ENCODE measurements around the gene SGTB.

The SGTB gene

GRCh38 chr5:65758546-65759144 is 36.7 kb upstream of the SGTB start:
- Histone ChIP-seq H3K9ac (ENCODE audit: low read length) (no peak overlapping the region), H3K4me3 (ENCODE audit: low read depth, low read length) (no peak overlapping the region), H3K36me3 (ENCODE audit: control insufficient read depth, insufficient read depth, low read length) (peaks cover 36% of the 10 kb centered on the region), H3K27ac (ENCODE audit: low read depth, low read length) (no peak overlapping the region), H3K4me1 (ENCODE audit: control insufficient read depth, insufficient read depth, low read length) (no peaks in the 10 kb centered on the region), H3K27me3 (ENCODE audit: control insufficient read depth, insufficient read depth, low read length) (no peaks in the 10 kb centered on the region), H3K9me3 (ENCODE audit: control insufficient read depth, insufficient read depth, low read depth, low read length) (no peaks in the 10 kb centered on the region)

GRCh38 chr5:65753189-65753588 is 31.3 kb upstream of the SGTB start:
- H3K4me1 ChIP-seq (ENCODE audit: control insufficient read depth, insufficient read depth, low read length), result no peaks in the 10 kb centered on the region
- no peaks in the 10 kb centered on the region for H3K9me3 ChIP-seq (ENCODE audit: control insufficient read depth, insufficient read depth, low read depth, low read length)
- H3K9ac ChIP-seq (ENCODE audit: low read length), result no peak overlapping the region
- H3K27me3 ChIP-seq (ENCODE audit: control insufficient read depth, insufficient read depth, low read length), result no peaks in the 10 kb centered on the region
- no peaks in the 10 kb centered on the region; the same call in 1 of the 2 replicates for H3K36me3 ChIP-seq (ENCODE audit: control insufficient read depth, insufficient read depth, low read length)
- H3K27ac ChIP-seq (ENCODE audit: low read depth, low read length), result no peak overlapping the region
- no peak overlapping the region for H3K4me3 ChIP-seq (ENCODE audit: low read depth, low read length)

- Histone ChIP-seq H3K4me1 (ENCODE audit: control insufficient read depth, insufficient read depth, low read length) (no peaks in the 10 kb centered on the region), H3K9me3 (ENCODE audit: control insufficient read depth, insufficient read depth, low read depth, low read length) (no peaks in the 10 kb centered on the region), H3K36me3 (ENCODE audit: control insufficient read depth, insufficient read depth, low read length) (no peaks in the 10 kb centered on the region), H3K27ac (ENCODE audit: low read depth, low read length) (no peak overlapping the region), H3K27me3 (ENCODE audit: control insufficient read depth, insufficient read depth, low read length) (no peaks in the 10 kb centered on the region), H3K9ac (ENCODE audit: low read length) (no peak overlapping the region), H3K4me3 (ENCODE audit: low read depth, low read length) (no peak overlapping the region)
These were observed 29.0 kb upstream of the SGTB start for GRCh38 chr5:65750938-65751337.

- Histone ChIP-seq H3K9me3 (ENCODE audit: control insufficient read depth, insufficient read depth, low read depth, low read length) (no peaks in the 10 kb centered on the region), H3K4me1 (ENCODE audit: control insufficient read depth, insufficient read depth, low read length) (no peaks in the 10 kb centered on the region), H3K9ac (ENCODE audit: low read length) (no peak overlapping the region), H3K36me3 (ENCODE audit: control insufficient read depth, insufficient read depth, low read length) (0 out of 2 replicates have a peak, but pooled peaks cover 2% of the 10 kb centered on the region), H3K27me3 (ENCODE audit: control insufficient read depth, insufficient read depth, low read length) (no peaks in the 10 kb centered on the region), H3K4me3 (ENCODE audit: low read depth, low read length) (no peak overlapping the region), H3K27ac (ENCODE audit: low read depth, low read length) (no peak overlapping the region)
These were observed 28.0 kb upstream of the SGTB start for GRCh38 chr5:65749956-65750355.

GRCh38 chr5:65749221-65749844 is 27.4 kb upstream of the SGTB start:
- no peak overlapping the region for H3K4me3 ChIP-seq (ENCODE audit: low read depth, low read length)
- H3K4me1 ChIP-seq (ENCODE audit: control insufficient read depth, insufficient read depth, low read length), result no peaks in the 10 kb centered on the region
- H3K27me3 ChIP-seq (ENCODE audit: control insufficient read depth, insufficient read depth, low read length), result no peaks in the 10 kb centered on the region
- H3K9me3 ChIP-seq (ENCODE audit: control insufficient read depth, insufficient read depth, low read depth, low read length), result no peaks in the 10 kb centered on the region
- H3K36me3 ChIP-seq (ENCODE audit: control insufficient read depth, insufficient read depth, low read length), result 0 out of 2 replicates have a peak, but pooled peaks cover 2% of the 10 kb centered on the region
- no peak overlapping the region for H3K27ac ChIP-seq (ENCODE audit: low read depth, low read length)
- H3K9ac ChIP-seq (ENCODE audit: low read length), result no peak overlapping the region

- Histone ChIP-seq H3K27ac (ENCODE audit: low read depth, low read length) (no peak overlapping the region), H3K4me3 (ENCODE audit: low read depth, low read length) (no peak overlapping the region), H3K9ac (ENCODE audit: low read length) (no peak overlapping the region), H3K4me1 (ENCODE audit: control insufficient read depth, insufficient read depth, low read length) (no peaks in the 10 kb centered on the region), H3K36me3 (ENCODE audit: control insufficient read depth, insufficient read depth, low read length) (0 out of 2 replicates have a peak, but pooled peaks cover 2% of the 10 kb centered on the region), H3K27me3 (ENCODE audit: control insufficient read depth, insufficient read depth, low read length) (no peaks in the 10 kb centered on the region), H3K9me3 (ENCODE audit: control insufficient read depth, insufficient read depth, low read depth, low read length) (no peaks in the 10 kb centered on the region)
These were observed 20.8 kb upstream of the SGTB start for GRCh38 chr5:65742565-65743231.

GRCh38 chr5:65739162-65739561 is 17.3 kb upstream of the SGTB start:
- no peaks in the 10 kb centered on the region for H3K36me3 ChIP-seq (ENCODE audit: control insufficient read depth, insufficient read depth, low read length)

GRCh38 chr5:65738305-65738704 is 16.4 kb upstream of the SGTB start:
- H3K9ac ChIP-seq (ENCODE audit: low read length), result no peak overlapping the region
- no peak overlapping the region for H3K27ac ChIP-seq (ENCODE audit: low read depth, low read length)
- H3K4me3 ChIP-seq (ENCODE audit: low read depth, low read length), result no peak overlapping the region
- no peaks in the 10 kb centered on the region for H3K27me3 ChIP-seq (ENCODE audit: control insufficient read depth, insufficient read depth, low read length)
- H3K9me3 ChIP-seq (ENCODE audit: control insufficient read depth, insufficient read depth, low read depth, low read length), result no peaks in the 10 kb centered on the region
- no peaks in the 10 kb centered on the region; the same call in 1 of the 2 replicates for H3K36me3 ChIP-seq (ENCODE audit: control insufficient read depth, insufficient read depth, low read length)
- no peaks in the 10 kb centered on the region for H3K4me1 ChIP-seq (ENCODE audit: control insufficient read depth, insufficient read depth, low read length)

More at GRCh38 chr5:65739162-65739561, 17.3 kb upstream of the SGTB start:
- Histone ChIP-seq H3K9ac (ENCODE audit: low read length) (no peak overlapping the region), H3K27ac (ENCODE audit: low read depth, low read length) (no peak overlapping the region), H3K27me3 (ENCODE audit: control insufficient read depth, insufficient read depth, low read length) (no peaks in the 10 kb centered on the region), H3K9me3 (ENCODE audit: control insufficient read depth, insufficient read depth, low read depth, low read length) (no peaks in the 10 kb centered on the region), H3K4me3 (ENCODE audit: low read depth, low read length) (no peak overlapping the region), H3K4me1 (ENCODE audit: control insufficient read depth, insufficient read depth, low read length) (no peaks in the 10 kb centered on the region)

- no peaks in the 10 kb centered on the region for H3K27me3 ChIP-seq (ENCODE audit: control insufficient read depth, insufficient read depth, low read length)
- no peaks in the 10 kb centered on the region; the same call in 1 of the 2 replicates for H3K36me3 ChIP-seq (ENCODE audit: control insufficient read depth, insufficient read depth, low read length)
- H3K4me3 ChIP-seq (ENCODE audit: low read depth, low read length), result no peak overlapping the region
- H3K9ac ChIP-seq (ENCODE audit: low read length), result no peak overlapping the region
- H3K27ac ChIP-seq (ENCODE audit: low read depth, low read length), result no peak overlapping the region
- no peaks in the 10 kb centered on the region for H3K4me1 ChIP-seq (ENCODE audit: control insufficient read depth, insufficient read depth, low read length)
- no peaks in the 10 kb centered on the region for H3K9me3 ChIP-seq (ENCODE audit: control insufficient read depth, insufficient read depth, low read depth, low read length)
These were observed 15.9 kb upstream of the SGTB start for GRCh38 chr5:65737842-65738241.

GRCh38 chr5:65736011-65736410 is 14.1 kb upstream of the SGTB start:
- Histone ChIP-seq H3K27ac (ENCODE audit: low read depth, low read length) (no peak overlapping the region), H3K9ac (ENCODE audit: low read length) (no peak overlapping the region), H3K9me3 (ENCODE audit: control insufficient read depth, insufficient read depth, low read depth, low read length) (no peaks in the 10 kb centered on the region), H3K4me3 (ENCODE audit: low read depth, low read length) (no peak overlapping the region), H3K27me3 (ENCODE audit: control insufficient read depth, insufficient read depth, low read length) (no peaks in the 10 kb centered on the region), H3K36me3 (ENCODE audit: control insufficient read depth, insufficient read depth, low read length) (no peaks in the 10 kb centered on the region; the same call in 1 of the 2 replicates), H3K4me1 (ENCODE audit: control insufficient read depth, insufficient read depth, low read length) (no peaks in the 10 kb centered on the region)

- Histone ChIP-seq H3K9me3 (ENCODE audit: control insufficient read depth, insufficient read depth, low read depth, low read length) (no peaks in the 10 kb centered on the region), H3K36me3 (ENCODE audit: control insufficient read depth, insufficient read depth, low read length) (no peaks in the 10 kb centered on the region; the same call in 1 of the 2 replicates), H3K9ac (ENCODE audit: low read length) (no peak overlapping the region), H3K4me1 (ENCODE audit: control insufficient read depth, insufficient read depth, low read length) (no peaks in the 10 kb centered on the region), H3K27ac (ENCODE audit: low read depth, low read length) (no peak overlapping the region), H3K27me3 (ENCODE audit: control insufficient read depth, insufficient read depth, low read length) (no peaks in the 10 kb centered on the region), H3K4me3 (ENCODE audit: low read depth, low read length) (no peak overlapping the region)
These were observed 13.0 kb upstream of the SGTB start for GRCh38 chr5:65734921-65735320.
